ENCODE data around the gene EBF3. TPM values are rescaled to one million over a fixed set of nuclear protein-coding genes. Genes with fewer than 3 reads are reported as not detected.

EBF3 gene
- total and polyA plus RNA-seq, 2 donors (not counting 3 experiments of a cell fraction or from before 2014, with no cell fraction given), result 0.92 to 2.7 TPM

- intact Hi-C loops (cut with micrococcal nuclease), result no loop called here
- H3K27me3 ChIP-seq (ENCODE audit: control insufficient read depth in 2 of 2, insufficient read depth in 2 of 2, low read length in 2 of 2), result no peaks in the 10 kb centered on the region
- no peak overlapping the region for H3K9ac ChIP-seq (replicated peaks; ENCODE audit: extremely low read depth, insufficient read depth, low read length)
- no peak for TF ChIP-seq CTCF (IDR thresholded peaks at IDR 0.05; ENCODE audit: extremely low read depth in 1 of 2, insufficient read depth in 1 of 2, low read depth in 1 of 2, low read length in 2 of 2)
- TF ChIP-seq EZH2 (IDR thresholded peaks at IDR 0.05; ENCODE audit: borderline replicate concordance, low read depth, low read length, severe bottlenecking), result no peak
- TF ChIP-seq JUN (IDR thresholded peaks at IDR 0.05; ENCODE audit: borderline replicate concordance, insufficient read depth, insufficient read length, low read depth), result no peak
- no peak for TF ChIP-seq FOS (IDR thresholded peaks at IDR 0.05; ENCODE audit: borderline replicate concordance, insufficient read depth, low read length)
- no peak for TF ChIP-seq GATA2 (IDR thresholded peaks at IDR 0.05; ENCODE audit: insufficient read depth, insufficient read length, low read depth, low read length)
- TF ChIP-seq MAX (IDR thresholded peaks at IDR 0.05; ENCODE audit: insufficient read depth, insufficient read length), result no peak
- no peak for TF ChIP-seq MYC (IDR thresholded peaks at IDR 0.05; ENCODE audit: low read depth, low read length)
- TF ChIP-seq POLR2AphosphoS5 (IDR thresholded peaks at IDR 0.05; ENCODE audit: insufficient read depth, low read depth, low read length), result no peak
- no peak for TF ChIP-seq POLR2A (IDR thresholded peaks at IDR 0.05; ENCODE audit: low read depth, low read length)
- CTCF ChIA-PET, result no interaction called here
- H3K9me1 ChIP-seq (replicated peaks; ENCODE audit: control insufficient read depth, extremely low read depth, insufficient read depth, low read length), result no peaks in the 10 kb centered on the region
- H3K27ac ChIP-seq (ENCODE audit: insufficient read depth, low read depth, low read length), result no peak overlapping the region
- DNase-seq (ENCODE audit: low read depth, low spot score), result no peak
- no TSS peak for BruUV-seq (replicated peaks)
- dilution Hi-C loops (cut with MboI; ENCODE audit: extremely low pct_ligation_motif_present, low sequenced_read_pairs), result no loop called here
- no peak overlapping the region for H2AFZ ChIP-seq (ENCODE audit: low read depth, low read length)
- H3K79me2 ChIP-seq (ENCODE audit: control insufficient read depth, insufficient read depth, low read length), result no peaks in the 10 kb centered on the region
- POLR2A ChIA-PET, result no interaction called here
- FAIRE-seq, result no peak
- H3K4me3 ChIP-seq (replicated peaks in 1 of 3; ENCODE audit: insufficient read depth in 1 of 3, low read depth in 1 of 3, low read length in 3 of 3), result no peak overlapping the region
- no peak overlapping the region for H3K4me2 ChIP-seq (ENCODE audit: insufficient read depth, low read length)
- no peaks in the 10 kb centered on the region for H3K36me3 ChIP-seq (ENCODE audit: control insufficient read depth in 2 of 2, extremely low read depth in 1 of 2, insufficient read depth in 2 of 2, low read length in 2 of 2)
- H3K9me3 ChIP-seq (replicated peaks; ENCODE audit: control insufficient read depth, insufficient read depth, low read length), result no peaks in the 10 kb centered on the region
- no peaks in the 10 kb centered on the region for H4K20me1 ChIP-seq (replicated peaks; ENCODE audit: control insufficient read depth, extremely low read depth, insufficient read depth, low read length)
- H3K4me1 ChIP-seq (ENCODE audit: control insufficient read depth, extremely low read depth, insufficient read depth, low read length), result no peaks in the 10 kb centered on the region
These were observed 79.5 kb downstream of the EBF3 start for GRCh38 chr10:129884398-129885078.
